A549 (cell line): ENCODE measurements around the gene TXLNG. TPM values are rescaled to one million over a fixed set of nuclear protein-coding genes. Genes with fewer than 3 reads are reported as not detected.

ENCODE experiments used
- ATAC-seq, 2 experiments: fragments of 200-7000 bp in 1 of 2; fragments of >200 bp in 1 of 2; cut with Nextera tagmentation in 1 of 2; cut with Tn5 transposase in 1 of 2; 3 replicates each; pipeline versions ENCODE4 v1.8.0 to v1.9.1; 2018 to 2020; ENCODE audit warnings: mild to moderate bottlenecking in 1 of 2, moderate library complexity in 1 of 2
- CTCF ChIA-PET: fragments of 300-600 bp; sonication (Branson Sonifier 250); formaldehyde crosslinking; extraction: SDS; loops from one replicate; lab custom pipeline; 2021; ENCODE audit warnings: antibody characterized with exemption, inconsistent platforms; lab: Yijun Ruan, JAX
- POLR2A ChIA-PET: fragments of 350-600 bp; formaldehyde crosslinking; extraction: SDS; loops from one replicate; lab custom pipeline; 2021; ENCODE audit warnings: antibody characterized with exemption, inconsistent platforms; lab: Yijun Ruan, JAX
- DNase-seq, 2 experiments: peaks; one replicate each; pipeline versions ENCODE4 v3.0.0 to v3.0.0-alpha.2; 2011 to 2016; ENCODE audit warnings: low read depth in 1 of 2, low spot score in 1 of 2
- FAIRE-seq: peaks from 2 replicates; lab custom pipeline; 2011; peaks lifted over from hg19 to GRCh38; lab: Jason Lieb, UNC
- H3K27ac ChIP-seq, 2 experiments: fragments of >200 bp; sonication (Bioruptor Twin); formaldehyde crosslinking; 3 replicates each; pipeline ENCODE4 v1.5.1; 2016 to 2017
- H3K4me1 ChIP-seq: fragments of >200 bp; sonication (Bioruptor Twin); formaldehyde crosslinking; 3 replicates; pipeline ENCODE4 v1.6.1; 2016
- H3K4me2 ChIP-seq: fragments of >200 bp; sonication (Bioruptor Twin); formaldehyde crosslinking; 3 replicates; pipeline ENCODE4 v1.6.1; 2016
- H3K4me3 ChIP-seq: fragments of >200 bp; sonication (Bioruptor Twin); formaldehyde crosslinking; 3 replicates; pipeline ENCODE4 v1.5.1; 2016
- H3K9me3 ChIP-seq: fragments of >200 bp; sonication (Bioruptor Twin); formaldehyde crosslinking; 3 replicates; pipeline ENCODE4 v1.6.1; 2016
- ATOH8 ChIP-seq: fragments of 250-450 bp; sonication (Bioruptor Pico); IDR thresholded peaks from 2 replicates; pipeline ENCODE4 v1.5.0; 2020; ENCODE audit warnings: low read depth, mild to moderate bottlenecking, moderate library complexity
- BCL3 ChIP-seq: fragments of >200 bp; sonication (Bioruptor Twin); formaldehyde crosslinking; IDR thresholded peaks from 3 replicates; pipeline ENCODE4 v1.6.1; 2016
- CBX8 ChIP-seq: fragments of 200-600 bp; sonication (generic); IDR thresholded peaks from 2 replicates; pipeline ENCODE4 v1.6.1; 2016
- CEBPB ChIP-seq, 2 experiments: fragments of >200 bp in 1 of 2; sonication (Bioruptor Twin) in 1 of 2; formaldehyde crosslinking in 1 of 2; IDR thresholded peaks; 2 replicates each; pipeline ENCODE4 v1.6.1; 2012 to 2016
- CHD2 ChIP-seq: fragments of 150-350 bp; IDR thresholded peaks from 2 replicates; pipeline ENCODE4 v1.6.1; 2014; ENCODE audit warnings: low read length; ENCODE audit not compliant: partially characterized antibody
- CHD4 ChIP-seq: fragments of 200-600 bp; sonication (generic); IDR thresholded peaks from 2 replicates; pipeline ENCODE4 v1.6.1; 2016; ENCODE audit warnings: antibody characterized with exemption, mild to moderate bottlenecking, borderline replicate concordance
- EHF ChIP-seq: fragments of 250-450 bp; sonication (Bioruptor Pico); IDR thresholded peaks from 2 replicates; pipeline ENCODE4 v1.5.0; 2020; ENCODE audit warnings: mild to moderate bottlenecking
- EHMT2 ChIP-seq: fragments of 200-600 bp; sonication (generic); IDR thresholded peaks from 2 replicates; pipeline ENCODE4 v1.6.1; 2016; ENCODE audit warnings: antibody characterized with exemption, low read depth, mild to moderate bottlenecking, moderate library complexity
- FOSL2 ChIP-seq, 2 experiments: fragments of 450-650 bp in 1 of 2; fragments of >200 bp in 1 of 2; sonication (Bioruptor Twin) in 1 of 2; formaldehyde crosslinking; IDR thresholded peaks; 2 replicates each; pipeline versions ENCODE4 v1.5.0 to v1.6.1; 2016 to 2020; ENCODE audit warnings: mild to moderate bottlenecking in 1 of 2, moderate library complexity in 1 of 2
- HOXA7 ChIP-seq: fragments of 250-450 bp; sonication (Bioruptor Pico); IDR thresholded peaks from 2 replicates; pipeline ENCODE4 v1.5.0; 2020; ENCODE audit warnings: mild to moderate bottlenecking, moderate library complexity
- JUN ChIP-seq, 2 experiments: fragments of >200 bp; sonication (Bioruptor Twin); formaldehyde crosslinking; IDR thresholded peaks; 2 replicates in 1 of 2; 3 replicates in 1 of 2; pipeline ENCODE4 v1.6.1; 2016 to 2017
- KDM1A ChIP-seq: fragments of 200-600 bp; sonication (generic); IDR thresholded peaks from 2 replicates; pipeline ENCODE4 v1.6.1; 2016; ENCODE audit warnings: low read depth, mild to moderate bottlenecking
- MAFK ChIP-seq: fragments of 450-650 bp; IDR thresholded peaks from 2 replicates; pipeline ENCODE4 v1.6.1; 2014; ENCODE audit not compliant: partially characterized antibody
- MAX ChIP-seq: IDR thresholded peaks from 2 replicates; pipeline ENCODE4 v1.6.1; 2012
- NPAS2 ChIP-seq: fragments of 250-450 bp; sonication (Bioruptor Pico); IDR thresholded peaks from 2 replicates; pipeline ENCODE4 v1.8.0; 2022; ENCODE audit warnings: mild to moderate bottlenecking, moderate library complexity, borderline replicate concordance
- PBX3 ChIP-seq: IDR thresholded peaks from 2 replicates; pipeline ENCODE4 v1.6.1; 2012
- POLR2A ChIP-seq: IDR thresholded peaks from 2 replicates; pipeline ENCODE4 v1.6.1; 2012; ENCODE audit warnings: mild to moderate bottlenecking, low read length
- POLR2AphosphoS2 ChIP-seq: conservative IDR thresholded peaks from 2 replicates; pipeline ENCODE4 v1.6.1; 2012; ENCODE audit warnings: low read length, improper control_type of control experiment, inconsistent platforms
- RARB ChIP-seq: fragments of 250-450 bp; sonication (Bioruptor Pico); IDR thresholded peaks from 2 replicates; pipeline ENCODE4 v1.8.0; 2021; ENCODE audit warnings: mild to moderate bottlenecking, moderate library complexity
- REST ChIP-seq: fragments of 200-600 bp; sonication (generic); IDR thresholded peaks from 2 replicates; pipeline ENCODE4 v1.6.1; 2016; ENCODE audit warnings: antibody characterized with exemption, mild to moderate bottlenecking, moderate library complexity
- TP53 ChIP-seq: fragments of 250-450 bp; sonication (Bioruptor Pico); IDR thresholded peaks from 2 replicates; pipeline ENCODE4 v1.5.0; 2021; ENCODE audit warnings: mild to moderate bottlenecking, moderate library complexity
- ZC3H11A ChIP-seq: fragments of 450-650 bp; IDR thresholded peaks from 2 replicates; pipeline ENCODE4 v1.6.1; 2014; ENCODE audit warnings: antibody characterized with exemption, mild to moderate bottlenecking
- WGBS: methylation state at CpG from one replicate; pipeline ENCODE4 v1.1.6; 2017; ENCODE audit errors: missing lambda C conversion rate; 5-methylcytosine and 5-hydroxymethylcytosine counted together
- polyA plus RNA-seq, 4 experiments: library from polyadenylated mRNA; depleted of rRNA in 3 of 4; stranded (reverse); fragments of >200 nt; fragmentation: RNase III in 1 of 4; extraction: RNeasy Plus Mini Kit Qiagen cat#74134 plus additional on column Dnase treatment in 1 of 4; gene quantifications; 2 replicates in 3 of 4; 3 replicates in 1 of 4; pipeline ENCODE4 v1.2.3, GENCODE V29; 2011 to 2017

TXLNG gene
- polyA plus RNA-seq, 2 of the 4 experiments (the other 2 are of a cell fraction) = 16.0 to 36.8 TPM

- TF ChIP-seq POLR2AphosphoS2 (no peak), ZC3H11A (no peak), HOXA7 (CRISPR knock-in tag) (no peak), NPAS2 (no peak)
Observed at GRCh38 chrX:16762579-16762978, 23.7 kb upstream of the TXLNG start (continued).

GRCh38 chrX:16765594-16765993 lies 20.7 kb upstream of the TXLNG start:
- WGBS = 78% methylated on average over 2 of the region's 2 CpGs
- no peaks in the 10 kb centered on the region for H3K9me3 ChIP-seq
- ATAC-seq = no peak
- no peak overlapping the region for H3K4me2 ChIP-seq
- ChIA-PET POLR2A (interaction anchor here (1.1 kb wide), 1 partner anchor 46 kb away, joined by 4 read pairs; the partner anchor contains the start of gene SYAP1), CTCF (no interaction called here)
- FAIRE-seq = no peak
- no peak overlapping the region for H3K27ac ChIP-seq
- TF ChIP-seq CHD4 = no peak
- TF ChIP-seq MAFK = peak; percentile 34
- H3K4me3 ChIP-seq = no peak overlapping the region
- DNase-seq = no peak
- H3K4me1 ChIP-seq = no peaks in the 10 kb centered on the region

- Histone ChIP-seq H3K27ac (peak overlapping the region in 1 of 2 experiments; percentile 90; a peak in 2 of 6 replicates), H3K9me3 (no peaks in the 10 kb centered on the region), H3K4me1 (peaks cover 13% of the 10 kb centered on the region; the same call in 2 of the 3 replicates), H3K4me3 (no peak overlapping the region), H3K4me2 (peak overlapping the region; percentile 64)
- ChIA-PET POLR2A (interaction anchor here (0.7 to 2.0 kb wide), 11 partner anchors 12 to 979 kb away, joined by 3 to 37 read pairs (median 6); partner anchors contain the start of genes CTPS2, SYAP1 and TXLNG), CTCF (interaction anchor here (1.0 kb wide), 1 partner anchor 15 kb away, joined by 4 read pairs; no protein-coding TSS in a partner anchor)
- DNase-seq (no peak), ATAC-seq (peak in 1 of 2 experiments; percentile 53; a peak in 3 of 6 replicates), FAIRE-seq (no peak)
- 22% methylated on average over 2 of the region's 2 CpGs for WGBS
- peak in 1 of 2 experiments; percentile 4; a peak in 1 of 4 replicates for TF ChIP-seq CEBPB (IDR thresholded peaks at IDR 0.05)
- no peak for TF ChIP-seq CHD2
Observed at GRCh38 chrX:16770970-16771482, 15.2 kb upstream of the TXLNG start.

GRCh38 chrX:16771483-16772398 lies 14.5 kb upstream of the TXLNG start:
- H3K9me3 ChIP-seq = no peaks in the 10 kb centered on the region
- peak overlapping the region; percentile 64 for H3K4me2 ChIP-seq
- FAIRE-seq (peak; percentile 28), ATAC-seq (peak; percentile 95 to 96), DNase-seq (peak; percentile 50 to 86)
- POLR2A ChIA-PET = interaction anchor here (0.6 to 2.0 kb wide), 17 partner anchors 11 to 978 kb away, joined by 3 to 37 read pairs (median 6); partner anchors contain the start of genes CTPS2, SYAP1 and TXLNG
- 24% methylated on average over 16 of the region's 16 CpGs for WGBS
- no peak overlapping the region for H3K4me3 ChIP-seq
- peak overlapping the region; percentile 79 to 90 for H3K27ac ChIP-seq
- CTCF ChIA-PET = interaction anchor here (0.6 to 1.0 kb wide), 2 partner anchors 14 to 246 kb away, joined by 3 to 4 read pairs; no protein-coding TSS in a partner anchor
- H3K4me1 ChIP-seq = peaks cover 13% of the 10 kb centered on the region; the same call in 2 of the 3 replicates
- TF ChIP-seq MAX (peak; percentile 48), TP53 (peak; percentile 92), PBX3 (peak; percentile 55; the same call in 1 of the 2 replicates), JUN (IDR thresholded peaks at IDR 0.05) (peak; percentile 98 to 99), EHMT2 (no peak), BCL3 (peak; percentile 98), HOXA7 (CRISPR knock-in tag) (peak; percentile 99), CHD4 (no peak), EHF (CRISPR knock-in tag) (peak; percentile 61; the same call in 1 of the 2 replicates), POLR2A (peak; percentile 77), RARB (CRISPR knock-in tag) (peak; percentile 98), ATOH8 (CRISPR knock-in tag) (peak; percentile 72; the same call in 1 of the 2 replicates), KDM1A (no peak), CBX8 (no peak), FOSL2 (IDR thresholded peaks at IDR 0.05) (no peak), FOSL2 (CRISPR knock-in tag; IDR thresholded peaks at IDR 0.05) (peak; percentile 77; the same call in 1 of the 2 replicates), REST (peak; percentile 44; the same call in 1 of the 2 replicates)
